SK-N-MC (cell line): ENCODE measurements around the gene IQSEC1.

Experiments used
- EZH2 ChIP-seq: fragments of 200-600 bp; sonication (generic); IDR thresholded peaks from one replicate; pipeline ENCODE4 v1.6.1; 2017; ENCODE audit warnings: antibody characterized with exemption
- FOXP2 ChIP-seq: optimal IDR thresholded peaks from 2 replicates; pipeline ENCODE3; 2011; ENCODE audit warnings: mild to moderate bottlenecking, moderate library complexity; ENCODE audit not compliant: insufficient read depth; ENCODE audit errors: extremely low read length, control extremely low read depth
- POLR2AphosphoS5 ChIP-seq: IDR thresholded peaks from 2 replicates; pipeline ENCODE4 v1.6.1; 2012; ENCODE audit warnings: mild to moderate bottlenecking, low read depth, low read length, borderline replicate concordance

DNA sequence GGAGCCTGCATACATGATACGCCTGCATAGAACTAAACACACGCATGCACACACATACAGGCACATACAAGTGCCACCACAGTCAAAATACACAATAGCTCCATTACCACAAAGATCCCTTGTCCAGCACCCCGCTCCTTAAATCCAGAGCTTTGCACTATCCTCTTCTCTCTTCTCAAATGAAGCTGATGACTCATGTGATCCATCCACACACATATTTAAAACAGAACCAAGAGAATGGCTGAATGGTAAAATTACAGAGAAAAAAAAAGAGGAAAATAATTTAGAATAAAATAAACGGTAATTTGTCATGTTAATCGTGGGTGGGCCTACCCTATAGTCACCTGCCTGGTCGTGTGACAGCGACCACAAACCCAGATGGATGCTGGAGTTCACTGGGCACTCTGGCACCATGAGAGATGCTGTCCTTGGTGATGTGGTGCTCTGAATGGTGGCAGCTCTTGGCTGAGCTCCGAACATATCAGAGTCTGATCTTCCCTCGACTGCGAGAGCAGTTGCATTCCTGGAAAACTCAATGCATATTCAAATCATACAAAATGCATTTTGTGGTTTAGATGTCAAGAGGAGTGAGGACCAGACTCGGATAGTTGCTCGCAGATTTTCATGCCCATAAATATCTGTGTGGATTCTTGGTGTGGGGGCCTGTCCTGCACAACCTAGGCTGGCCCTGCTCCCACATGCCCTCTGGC lies 8.9 kb downstream of the IQSEC1 start:
- no peak for TF ChIP-seq POLR2AphosphoS5
- TF ChIP-seq FOXP2, result no peak
- TF ChIP-seq EZH2, result no peak
